SHP77 treated with DMSO at 0.1 percent for 48 hours (cell line): Measurements from ENCODE around the gene ELP4.

Source experiments
- DNase-seq: peaks from one replicate; lab custom pipeline; 2025; lab: John Stamatoyannopoulos, UW

The ELP4 gene

DNA sequence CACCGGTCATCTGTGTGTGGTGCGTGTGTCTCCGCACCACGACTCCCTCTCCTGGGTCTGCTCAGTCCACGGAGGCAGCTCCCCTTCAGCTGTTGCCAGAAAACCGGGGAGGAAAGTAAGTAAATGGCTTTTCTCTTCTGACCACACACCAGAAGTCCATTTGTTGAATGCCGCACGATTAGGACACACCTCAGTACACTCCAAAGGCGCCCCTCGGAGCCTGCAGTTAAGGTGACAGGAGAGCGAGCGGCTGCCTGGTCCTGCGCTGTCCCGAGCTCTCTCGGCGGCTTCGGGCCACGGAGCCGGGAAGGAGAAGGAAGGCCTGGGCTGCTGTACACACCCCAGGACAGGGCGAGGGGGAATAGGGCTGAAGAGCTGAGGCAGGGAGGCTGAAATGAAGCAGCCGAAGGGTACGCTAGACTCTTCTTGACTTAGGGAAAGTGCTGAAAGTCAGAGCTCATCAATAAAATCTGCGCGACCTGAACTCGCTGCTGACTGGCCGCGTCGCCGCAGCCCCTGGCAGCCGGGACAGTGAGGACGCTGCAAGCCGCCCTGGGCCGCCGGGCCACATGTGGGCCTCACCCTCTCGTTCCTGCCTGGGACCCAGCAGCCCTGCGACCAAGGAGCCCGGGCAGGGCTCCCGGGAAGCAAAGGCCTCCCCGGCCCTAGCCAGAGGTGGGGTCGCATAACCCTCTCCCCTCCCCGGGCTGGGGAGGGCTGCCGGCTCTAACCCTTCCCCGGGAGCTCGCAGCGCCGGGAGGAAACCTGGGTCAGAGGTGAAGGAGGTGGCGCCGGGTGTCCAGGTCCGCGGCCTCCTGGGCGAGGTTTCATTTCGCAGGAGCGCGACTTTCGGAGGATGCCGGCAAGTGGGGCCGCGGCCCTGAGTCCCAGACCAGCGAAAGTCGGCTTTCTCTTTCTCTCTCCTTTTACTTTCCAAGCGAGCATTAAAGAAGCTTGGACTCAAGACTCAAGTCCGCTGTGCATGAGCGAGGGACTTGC is 303.1 kb downstream of the ELP4 start:
- DNase-seq = no peak

DNA sequence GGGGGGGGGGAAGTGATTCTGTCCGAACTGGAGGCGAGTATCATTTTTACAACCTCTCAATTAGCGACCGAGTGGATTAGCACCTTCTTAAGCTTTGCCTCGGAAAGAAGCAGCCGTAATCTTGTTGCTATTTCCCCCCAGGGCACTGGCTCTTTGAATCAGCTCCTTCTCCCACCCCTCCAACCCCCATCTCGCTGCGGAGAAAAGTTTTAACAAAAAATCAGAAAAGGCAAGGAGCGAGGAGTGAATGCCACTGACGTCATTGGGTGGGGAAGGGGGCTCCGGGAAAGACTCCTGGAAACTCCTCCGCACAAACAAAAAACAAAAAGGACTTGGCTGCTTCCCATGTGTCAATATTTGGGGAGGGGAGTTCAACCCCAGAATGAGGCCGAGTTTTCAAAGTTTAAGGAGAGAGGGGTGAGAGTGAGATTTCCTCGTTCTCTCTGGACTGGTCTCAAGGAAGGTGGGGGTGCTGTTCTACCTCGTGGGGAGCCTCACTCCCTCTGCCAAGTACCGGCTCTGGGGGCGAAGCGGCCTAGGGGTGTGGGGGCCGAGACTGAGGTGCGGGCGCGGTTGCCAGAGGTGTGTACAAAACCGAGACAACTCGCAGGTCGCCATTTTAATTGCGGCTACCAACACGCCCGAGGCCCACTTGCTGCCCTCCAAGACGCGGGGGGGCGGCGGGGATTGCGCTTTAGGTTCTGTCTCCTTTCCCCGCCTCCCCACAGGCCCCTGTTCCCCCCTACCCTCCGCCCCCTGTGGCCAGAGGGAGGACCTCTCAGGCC is 304.0 kb downstream of the ELP4 start:
- no peak for DNase-seq

DNA sequence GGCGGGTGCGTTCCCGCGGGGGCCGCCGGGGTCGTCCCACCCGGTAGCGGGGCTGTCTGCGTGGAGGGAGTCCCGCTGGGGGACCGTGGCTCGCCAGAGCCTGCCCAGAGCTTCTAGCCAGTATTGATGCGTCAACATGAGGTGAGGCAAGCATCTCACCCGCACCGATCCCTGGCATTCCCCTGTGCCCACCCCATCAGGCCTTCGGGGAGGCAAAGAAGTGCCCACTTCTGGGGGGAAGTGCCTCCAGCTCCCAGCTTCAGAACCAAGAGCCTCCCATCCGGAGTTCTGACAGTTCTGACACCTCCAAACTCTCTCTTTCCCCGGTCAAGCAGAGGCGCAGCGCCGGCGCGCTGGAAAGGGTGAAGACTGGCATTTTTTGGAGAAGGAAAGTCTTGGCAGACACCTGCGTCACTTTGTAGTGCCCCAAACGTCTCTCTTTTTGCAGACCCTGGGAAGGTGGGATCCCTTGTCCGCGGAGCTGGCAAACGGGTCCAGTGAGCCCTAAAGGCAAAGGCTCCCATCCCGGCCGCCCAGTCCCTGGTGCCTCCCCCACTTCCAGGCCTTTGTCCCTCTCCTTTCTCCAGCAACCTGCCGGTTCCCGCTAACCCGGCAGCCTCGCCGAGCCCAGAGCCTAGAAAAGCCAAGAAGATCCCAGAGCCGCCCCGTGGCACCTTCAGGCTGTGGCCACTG is 304.8 kb downstream of the ELP4 start:
- no peak for DNase-seq

DNA sequence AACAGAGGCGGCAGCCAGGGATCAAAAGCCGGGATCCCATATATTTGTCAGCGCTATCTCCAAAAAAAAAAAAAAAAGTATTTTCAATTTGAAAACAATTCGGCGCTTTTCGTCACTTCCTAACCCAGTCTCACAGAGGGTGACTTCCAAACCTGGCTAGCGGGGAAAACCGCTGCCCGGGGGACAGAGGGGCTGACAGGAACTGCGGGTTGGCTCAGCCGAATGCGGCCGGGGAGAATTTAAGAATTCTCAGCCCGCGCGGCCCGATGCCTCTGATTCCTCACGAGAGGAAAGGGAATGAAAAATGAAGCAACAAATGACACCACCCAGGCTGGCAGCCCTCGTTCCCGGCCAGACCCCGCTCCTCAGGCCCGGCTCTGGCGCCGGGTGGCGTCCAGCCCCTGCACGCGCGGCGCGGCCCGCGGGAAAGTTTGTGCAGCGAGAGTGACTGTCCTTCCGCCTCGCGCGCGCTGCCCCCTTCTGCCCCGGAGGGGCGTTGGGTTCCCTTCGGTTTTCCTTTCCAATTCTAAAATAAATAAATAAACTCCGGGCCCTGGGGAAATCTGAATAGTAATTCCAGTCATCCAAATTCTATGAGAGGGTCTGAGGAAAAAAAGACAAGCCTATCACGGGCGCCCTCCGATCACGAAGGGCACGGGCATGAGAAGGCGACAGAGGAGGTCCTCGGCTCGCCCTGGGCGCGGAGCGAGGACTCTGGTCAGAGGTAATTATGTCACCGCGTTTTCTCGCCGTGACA is 306.3 kb downstream of the ELP4 start:
- no peak for DNase-seq

DNA sequence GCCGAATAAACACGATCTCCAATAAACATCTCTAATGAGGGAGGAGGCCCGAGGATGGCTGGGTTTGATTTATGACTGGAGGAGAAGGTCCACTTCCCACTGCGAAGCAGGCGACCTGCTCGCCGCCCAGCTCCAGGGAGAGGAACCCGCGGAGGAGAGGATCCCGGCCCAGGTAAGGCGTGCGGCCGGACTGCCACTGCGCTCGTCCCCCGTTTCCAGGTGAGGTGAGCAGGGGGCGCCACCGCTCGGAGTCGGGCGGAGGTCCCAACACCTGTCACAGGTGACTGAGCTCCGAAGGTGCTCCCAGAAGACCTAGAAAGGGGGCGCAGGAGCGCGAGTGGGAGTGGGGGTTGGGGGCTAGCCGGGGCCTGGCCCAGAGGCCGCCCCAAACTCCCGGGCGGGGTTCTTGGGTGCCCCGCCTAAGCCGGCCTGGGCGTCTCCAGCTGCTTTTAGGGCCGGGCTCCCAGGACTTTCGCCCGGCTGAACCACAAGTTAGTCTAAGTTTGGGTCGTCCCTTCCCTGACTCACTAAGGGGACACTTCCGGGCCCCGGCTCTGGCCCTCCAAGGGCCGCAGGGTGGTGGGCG is 307.0 kb downstream of the ELP4 start:
- no peak for DNase-seq

DNA sequence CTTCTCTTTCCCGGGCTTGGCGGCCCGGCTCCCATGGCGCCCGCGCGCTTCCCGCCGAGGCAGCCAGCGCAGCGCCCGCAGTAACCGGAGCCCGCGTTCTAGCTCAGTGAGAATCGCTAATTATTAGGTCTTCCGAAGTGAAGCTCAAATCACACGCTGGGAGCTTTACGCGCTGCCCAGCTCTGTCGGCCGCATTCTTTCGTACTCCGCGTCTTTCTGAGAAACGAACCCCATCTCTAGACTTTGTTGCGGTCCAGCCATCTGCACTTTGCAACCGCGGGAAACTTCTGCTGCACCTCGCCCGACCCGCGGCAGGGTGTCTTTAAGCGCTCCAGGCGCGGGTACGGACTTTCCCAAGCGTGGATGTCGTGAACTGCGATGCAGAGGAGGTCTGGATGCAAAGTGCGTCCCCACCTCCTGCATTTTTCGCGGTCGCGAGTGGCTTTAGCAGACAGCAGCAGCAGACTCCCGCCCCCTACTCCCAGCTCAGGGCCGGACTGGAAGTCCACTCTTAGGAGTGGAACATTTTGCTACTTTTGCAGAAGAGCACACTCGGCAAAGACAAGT is 307.6 kb downstream of the ELP4 start:
- no peak for DNase-seq

DNA sequence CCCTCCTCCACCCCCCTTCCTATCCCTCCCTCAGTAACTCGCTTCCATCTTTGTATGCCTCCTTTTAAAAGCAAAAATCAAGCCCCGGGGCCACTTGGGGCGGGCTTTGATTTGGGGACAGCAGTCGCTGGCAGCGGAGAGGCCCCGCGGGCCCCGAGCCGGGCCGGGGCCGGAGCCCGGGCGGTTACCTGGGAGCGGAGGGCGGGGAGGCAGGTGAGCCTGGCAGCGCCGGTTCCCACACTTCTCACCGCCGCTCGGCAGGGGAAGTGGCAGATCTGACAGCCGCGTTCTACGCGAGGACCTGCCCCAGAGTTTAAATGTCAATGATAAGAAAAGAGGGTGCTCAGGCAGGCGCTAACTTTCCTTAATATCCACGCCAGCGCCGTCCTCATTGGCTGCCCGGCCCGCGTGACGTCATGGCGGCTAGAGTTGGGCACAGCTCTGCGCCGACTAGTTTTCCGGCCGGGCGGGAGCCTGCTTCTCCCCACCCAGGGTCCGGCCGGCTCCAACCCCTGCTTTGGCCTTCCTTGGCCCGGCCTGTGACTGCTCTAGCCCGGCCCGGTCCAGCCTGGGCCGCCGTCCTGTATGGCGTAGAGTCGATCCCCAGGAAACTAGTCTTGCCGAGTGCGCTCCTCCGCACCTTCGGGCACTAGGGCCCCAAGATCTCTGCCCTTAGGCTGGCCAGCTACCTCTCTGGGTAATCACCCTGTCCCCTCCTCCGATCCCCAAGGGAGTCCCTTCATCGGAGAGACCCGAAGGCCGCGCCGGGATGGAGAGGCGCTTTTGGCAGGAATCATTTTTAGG is 308.3 kb downstream of the ELP4 start:
- no peak for DNase-seq

DNA sequence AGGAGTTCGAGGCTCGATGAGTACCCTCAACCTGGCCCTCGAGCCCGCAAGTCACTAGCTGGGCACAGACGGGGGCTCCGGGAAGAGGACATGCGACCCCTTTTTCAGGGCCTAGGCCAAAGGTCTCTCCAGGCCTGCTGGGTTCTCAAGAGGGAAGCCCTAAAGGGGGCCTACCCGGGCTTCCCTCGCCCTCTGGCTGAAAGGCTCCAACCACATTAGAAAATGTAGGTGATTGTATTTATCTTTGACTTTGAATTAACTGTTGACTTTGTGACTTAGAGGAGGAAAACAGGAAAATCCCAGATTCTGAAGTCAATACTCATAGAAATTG is 308.8 kb downstream of the ELP4 start:
- no peak for DNase-seq

DNA sequence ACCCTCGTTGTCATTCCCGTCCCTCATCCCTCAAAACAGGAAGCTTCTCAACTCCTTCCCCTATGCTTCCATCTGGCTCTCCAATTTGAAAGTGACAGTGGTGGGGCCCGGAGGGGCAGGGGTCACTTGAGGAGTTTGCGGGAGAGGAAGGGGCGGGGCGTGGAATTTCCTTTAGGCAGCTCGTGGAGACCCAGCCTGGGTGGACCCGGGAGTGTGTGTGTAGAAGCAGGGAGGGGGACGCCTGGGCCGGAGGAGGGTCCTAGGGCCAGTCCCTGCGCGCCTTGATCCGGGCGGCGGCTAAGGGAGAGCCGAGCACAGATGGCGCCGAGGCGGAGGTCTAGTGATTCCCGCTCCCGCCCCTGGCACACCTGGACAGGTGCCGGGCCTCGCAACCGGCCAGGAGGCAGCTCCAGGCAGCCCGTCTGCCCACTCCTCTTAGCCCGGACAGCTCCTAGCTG is 309.3 kb downstream of the ELP4 start:
- DNase-seq = no peak

DNA sequence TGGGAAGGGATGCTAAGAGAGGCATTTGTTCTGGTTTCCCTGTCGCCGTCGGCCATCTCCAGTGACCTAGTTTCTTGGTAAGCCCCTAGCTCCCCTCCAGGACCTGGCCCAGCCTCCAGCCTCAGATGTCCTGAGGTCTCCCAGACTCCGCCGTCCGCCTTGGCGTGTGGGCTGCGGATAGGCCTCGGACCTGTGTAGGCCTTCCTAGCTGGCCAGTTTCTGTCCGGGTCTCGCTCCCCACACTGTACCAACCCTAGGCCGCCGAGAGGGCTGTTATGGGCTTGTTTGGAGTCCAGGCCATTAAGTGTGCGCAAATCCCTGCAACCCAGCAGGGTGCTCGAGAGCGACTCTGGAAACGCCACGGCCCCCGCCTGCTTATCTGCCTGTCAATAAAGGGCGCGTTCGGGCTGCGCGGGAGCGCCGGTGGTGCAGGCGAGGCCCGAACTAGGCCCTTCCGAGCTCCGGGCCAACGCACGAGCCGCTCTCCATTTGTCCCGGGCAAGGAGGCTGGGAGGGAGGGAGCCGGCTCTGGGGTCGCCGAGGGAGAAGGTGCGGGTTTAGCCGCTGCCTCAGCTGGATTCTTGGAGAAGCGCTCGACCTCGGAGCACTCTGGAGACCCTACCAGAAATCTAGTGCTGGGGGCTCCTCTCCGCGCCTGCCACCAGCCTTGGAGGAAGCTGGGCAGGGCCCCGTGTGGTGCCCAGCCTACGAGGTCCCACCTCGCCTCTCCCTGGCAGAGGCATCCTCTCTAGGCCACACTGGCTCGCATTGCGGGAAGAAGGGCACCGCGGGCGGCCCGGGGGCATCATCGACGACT is 310.3 kb downstream of the ELP4 start:
- DNase-seq = no peak

DNA sequence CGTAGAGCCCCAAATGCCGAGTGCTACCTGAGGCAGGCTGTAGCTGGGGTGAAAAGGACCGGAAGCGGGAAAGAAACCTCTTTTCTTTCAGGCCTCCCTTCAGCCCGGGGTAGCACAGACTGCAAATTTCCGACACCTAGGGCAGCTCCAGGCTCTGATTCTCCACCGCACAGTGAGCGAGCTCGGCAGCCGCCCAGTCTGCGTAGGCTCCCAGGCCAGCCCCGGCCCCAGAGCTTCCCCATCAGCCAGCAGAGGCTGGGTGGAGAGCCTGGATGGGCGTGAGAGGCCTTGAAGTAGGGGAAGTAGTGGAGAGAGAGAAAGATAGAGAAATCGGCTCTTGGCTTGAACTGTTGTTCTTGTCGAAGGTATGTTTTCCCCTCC is 310.9 kb downstream of the ELP4 start:
- no peak for DNase-seq

DNA sequence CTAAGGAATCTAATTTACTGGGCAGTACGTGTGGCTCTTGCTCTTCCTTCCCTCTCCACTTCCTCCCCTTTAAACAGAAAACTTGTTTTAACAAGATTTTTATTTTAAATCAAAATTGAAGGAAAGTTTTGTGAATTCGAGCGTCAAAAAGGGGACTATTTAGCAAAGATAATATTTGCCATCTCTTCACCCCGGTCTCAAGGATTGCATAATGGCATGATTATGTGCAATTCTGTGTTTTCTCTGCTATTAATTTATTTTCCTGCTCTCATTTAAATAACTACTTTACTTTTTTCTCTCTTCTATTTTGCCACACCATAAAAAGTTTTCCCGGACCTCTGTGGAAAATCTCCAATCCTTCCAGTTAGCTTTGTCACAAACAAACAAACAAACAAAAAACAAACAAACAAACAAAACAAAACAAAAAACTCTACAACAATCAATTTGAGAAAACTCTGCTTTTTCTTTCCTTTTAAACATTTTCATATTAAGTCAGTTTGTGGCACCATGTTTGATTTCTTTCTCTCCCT is 311.7 kb downstream of the ELP4 start:
- DNase-seq = no peak

DNA sequence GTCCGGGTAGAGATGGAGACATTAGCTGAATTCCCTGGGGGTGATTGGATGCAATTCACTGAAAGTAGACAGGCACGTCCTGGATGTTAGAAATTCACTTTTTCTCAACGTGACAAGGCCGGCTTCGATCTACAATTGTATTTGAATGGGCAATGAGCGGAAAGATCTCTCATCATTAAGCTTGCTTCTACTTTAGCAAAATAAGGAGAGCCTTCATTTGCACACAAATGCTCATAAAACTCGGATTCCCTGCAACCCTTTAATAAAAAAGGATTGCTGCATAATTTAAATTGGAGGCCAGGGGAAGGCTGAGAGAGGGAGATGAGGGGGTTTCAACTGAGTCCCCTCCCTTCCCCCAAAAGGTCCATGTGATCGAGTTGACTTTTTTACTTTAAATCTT is 312.2 kb downstream of the ELP4 start:
- no peak for DNase-seq

DNA sequence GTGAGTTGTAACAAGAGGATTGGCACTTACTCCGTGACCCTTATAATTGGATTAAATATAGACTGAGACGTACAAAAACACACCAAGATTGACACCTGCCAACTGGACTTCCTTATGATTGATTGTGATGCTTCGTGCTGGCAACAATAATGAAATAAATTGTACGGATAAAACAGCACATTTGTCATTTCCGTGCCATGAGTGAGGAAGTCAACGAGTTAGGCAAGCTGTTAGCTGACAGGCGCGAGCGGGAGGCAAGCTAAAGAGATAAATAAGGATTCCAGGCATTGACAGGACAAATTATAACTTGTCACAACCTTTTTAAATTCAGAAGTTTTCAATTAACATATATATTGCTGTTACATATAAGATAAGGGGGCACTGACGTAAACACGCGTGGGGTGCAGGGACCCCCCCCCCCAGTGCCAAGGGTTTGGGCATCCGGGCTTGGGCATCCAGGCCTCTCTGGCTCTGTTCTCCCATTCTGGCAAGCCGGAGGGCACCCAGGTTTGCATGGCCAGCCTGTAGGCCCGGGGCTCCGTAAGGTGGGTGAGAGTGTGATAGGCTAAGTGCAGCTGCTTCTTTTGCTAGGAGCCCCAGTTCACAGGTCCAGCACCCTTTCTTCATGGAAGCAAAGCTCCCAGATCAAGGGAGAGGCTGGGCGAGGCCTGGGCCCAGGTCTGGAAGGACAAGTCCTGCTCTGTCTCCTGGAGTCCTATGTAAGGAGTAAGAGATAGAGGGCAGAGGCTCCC is 312.8 kb downstream of the ELP4 start:
- DNase-seq = no peak

DNA sequence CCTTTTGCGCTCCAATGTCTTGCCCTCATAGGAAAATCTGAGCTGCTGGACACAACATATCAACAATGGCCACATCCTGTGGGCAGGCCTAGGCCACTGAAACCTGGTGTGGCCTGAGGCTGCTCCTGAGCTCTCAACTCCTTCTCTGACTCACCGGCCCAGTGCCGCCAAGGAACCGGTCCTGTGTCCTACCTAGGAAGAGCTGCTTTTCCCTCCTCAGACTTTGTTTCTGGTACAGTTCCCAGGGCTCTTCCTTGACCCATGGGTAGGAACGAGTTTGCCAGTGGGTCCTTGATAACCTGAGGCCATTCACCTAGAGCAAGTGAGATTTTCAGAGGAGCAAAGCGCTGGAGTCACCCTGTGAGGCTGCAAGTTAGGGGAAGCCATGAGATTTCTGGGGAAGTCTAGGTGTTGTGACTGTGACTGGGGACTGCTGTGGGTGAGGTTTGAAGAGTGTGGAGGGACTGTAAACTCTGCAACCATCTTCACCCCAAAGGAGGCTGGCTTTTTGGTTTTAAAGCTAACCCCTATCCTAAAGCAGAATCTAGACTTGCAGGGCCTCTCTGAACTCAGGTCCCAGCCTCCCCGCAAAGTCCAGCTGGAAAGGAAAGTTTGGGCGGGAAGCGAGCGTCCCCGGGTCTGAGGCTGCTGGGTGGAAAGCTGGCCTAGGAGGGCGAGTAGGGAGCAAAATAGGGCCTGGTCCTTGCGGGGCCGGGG is 313.5 kb downstream of the ELP4 start:
- no peak for DNase-seq

DNA sequence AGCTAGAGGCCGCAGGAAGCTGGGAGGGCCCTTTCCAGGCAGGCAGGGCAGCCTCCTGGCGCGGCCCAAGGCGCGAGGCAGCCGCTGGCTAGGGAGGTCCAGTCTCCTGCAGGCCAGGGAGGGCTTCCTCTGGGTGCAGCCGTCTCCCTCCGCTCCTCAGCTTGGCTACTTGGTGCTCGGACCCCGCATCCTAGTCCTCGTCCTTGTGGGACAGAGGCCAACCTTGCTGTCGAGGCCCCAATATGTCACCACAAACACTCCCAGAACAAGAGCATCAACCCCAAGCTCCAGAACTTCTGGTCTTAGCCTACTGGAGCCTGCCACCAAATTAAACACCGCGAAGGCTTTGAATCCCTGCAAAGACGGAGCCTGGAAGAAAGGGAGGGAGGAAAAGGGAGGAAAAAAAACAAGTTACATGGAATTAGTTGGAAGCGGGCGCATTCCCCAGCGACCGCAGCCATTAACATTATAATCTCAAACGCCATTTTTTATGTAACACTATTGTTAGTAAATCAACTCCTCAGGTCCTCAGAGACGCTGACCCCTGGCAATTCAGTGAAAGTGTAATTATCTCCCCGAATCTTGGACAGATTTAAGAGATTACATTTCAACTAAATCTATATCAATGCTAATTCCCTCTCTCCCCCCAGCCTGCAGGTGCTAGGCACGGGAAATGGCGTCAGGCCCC is 314.2 kb downstream of the ELP4 start:
- DNase-seq = no peak

DNA sequence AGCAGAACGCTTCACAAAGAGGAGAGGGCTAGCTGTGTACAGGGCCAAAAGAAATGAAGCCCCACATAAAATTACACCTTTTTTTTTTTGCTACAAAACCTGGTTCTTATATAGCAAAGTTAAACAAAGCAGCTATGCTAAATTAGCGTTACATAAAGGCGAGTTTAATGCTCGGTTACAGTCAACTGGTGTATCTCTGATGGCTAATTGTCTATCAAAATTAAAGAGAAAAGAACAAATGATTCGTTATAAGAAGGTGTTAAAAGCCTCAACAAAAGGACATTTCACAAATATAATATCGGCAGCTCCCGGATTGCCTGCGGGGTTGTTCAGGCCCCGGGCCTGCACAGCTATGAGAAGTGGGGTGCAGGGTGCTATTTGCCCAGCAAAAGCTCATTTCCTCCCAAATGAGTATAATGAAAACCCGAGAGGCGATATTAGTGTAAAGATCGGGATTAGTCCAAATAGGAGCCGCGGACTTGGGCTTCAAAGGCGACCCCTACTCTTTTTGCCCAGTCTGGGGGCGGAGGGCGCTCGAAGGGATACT is 314.8 kb downstream of the ELP4 start:
- no peak for DNase-seq
